ENCODE data around the gene UBL3.

The UBL3 gene

DNA sequence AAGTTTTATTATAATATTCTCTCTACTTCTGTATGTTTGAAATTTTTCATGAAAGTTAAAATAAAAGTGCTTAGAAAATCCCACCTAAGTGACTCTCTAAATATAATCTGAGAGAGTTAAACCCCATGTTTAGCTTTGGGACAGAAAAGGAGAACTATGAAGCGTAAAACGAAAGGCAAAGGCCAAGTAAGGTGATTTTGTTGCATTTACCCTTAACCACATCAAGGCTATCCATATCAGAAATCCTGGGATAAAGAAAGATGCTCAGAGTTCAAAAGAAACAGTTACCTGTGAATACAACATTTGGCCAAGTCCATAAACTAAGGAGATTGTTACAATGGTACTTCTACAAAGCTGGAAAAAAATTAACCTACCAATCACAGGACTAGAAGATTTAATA, 31.3 kb downstream of the UBL3 start:
- H2AFZ ChIP-seq: no peak overlapping the region
- H3K79me2 ChIP-seq: no peaks in the 10 kb centered on the region
- H3K27ac ChIP-seq: no peak overlapping the region
- H3K4me2 ChIP-seq (ENCODE audit: low read length): no peak overlapping the region
- no peak overlapping the region for H3K9ac ChIP-seq
- peaks cover 8% of the 10 kb centered on the region for H3K4me1 ChIP-seq
- TF ChIP-seq, protein P1, sequence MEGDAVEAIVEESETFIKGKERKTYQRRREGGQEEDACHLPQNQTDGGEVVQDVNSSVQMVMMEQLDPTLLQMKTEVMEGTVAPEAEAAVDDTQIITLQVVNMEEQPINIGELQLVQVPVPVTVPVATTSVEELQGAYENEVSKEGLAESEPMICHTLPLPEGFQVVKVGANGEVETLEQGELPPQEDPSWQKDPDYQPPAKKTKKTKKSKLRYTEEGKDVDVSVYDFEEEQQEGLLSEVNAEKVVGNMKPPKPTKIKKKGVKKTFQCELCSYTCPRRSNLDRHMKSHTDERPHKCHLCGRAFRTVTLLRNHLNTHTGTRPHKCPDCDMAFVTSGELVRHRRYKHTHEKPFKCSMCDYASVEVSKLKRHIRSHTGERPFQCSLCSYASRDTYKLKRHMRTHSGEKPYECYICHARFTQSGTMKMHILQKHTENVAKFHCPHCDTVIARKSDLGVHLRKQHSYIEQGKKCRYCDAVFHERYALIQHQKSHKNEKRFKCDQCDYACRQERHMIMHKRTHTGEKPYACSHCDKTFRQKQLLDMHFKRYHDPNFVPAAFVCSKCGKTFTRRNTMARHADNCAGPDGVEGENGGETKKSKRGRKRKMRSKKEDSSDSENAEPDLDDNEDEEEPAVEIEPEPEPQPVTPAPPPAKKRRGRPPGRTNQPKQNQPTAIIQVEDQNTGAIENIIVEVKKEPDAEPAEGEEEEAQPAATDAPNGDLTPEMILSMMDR (IDR thresholded peaks at IDR 0.05): no peak
- no peaks in the 10 kb centered on the region for H3K36me3 ChIP-seq (ENCODE audit: control insufficient read depth, insufficient read depth, low read length)
- H3K4me3 ChIP-seq (ENCODE audit: low read depth, low read length): no peak overlapping the region
- H3K9me3 ChIP-seq (ENCODE audit: control insufficient read depth, low read length): no peaks in the 10 kb centered on the region
- H3K27me3 ChIP-seq (ENCODE audit: control insufficient read depth, insufficient read depth, low read length): no peaks in the 10 kb centered on the region

DNA sequence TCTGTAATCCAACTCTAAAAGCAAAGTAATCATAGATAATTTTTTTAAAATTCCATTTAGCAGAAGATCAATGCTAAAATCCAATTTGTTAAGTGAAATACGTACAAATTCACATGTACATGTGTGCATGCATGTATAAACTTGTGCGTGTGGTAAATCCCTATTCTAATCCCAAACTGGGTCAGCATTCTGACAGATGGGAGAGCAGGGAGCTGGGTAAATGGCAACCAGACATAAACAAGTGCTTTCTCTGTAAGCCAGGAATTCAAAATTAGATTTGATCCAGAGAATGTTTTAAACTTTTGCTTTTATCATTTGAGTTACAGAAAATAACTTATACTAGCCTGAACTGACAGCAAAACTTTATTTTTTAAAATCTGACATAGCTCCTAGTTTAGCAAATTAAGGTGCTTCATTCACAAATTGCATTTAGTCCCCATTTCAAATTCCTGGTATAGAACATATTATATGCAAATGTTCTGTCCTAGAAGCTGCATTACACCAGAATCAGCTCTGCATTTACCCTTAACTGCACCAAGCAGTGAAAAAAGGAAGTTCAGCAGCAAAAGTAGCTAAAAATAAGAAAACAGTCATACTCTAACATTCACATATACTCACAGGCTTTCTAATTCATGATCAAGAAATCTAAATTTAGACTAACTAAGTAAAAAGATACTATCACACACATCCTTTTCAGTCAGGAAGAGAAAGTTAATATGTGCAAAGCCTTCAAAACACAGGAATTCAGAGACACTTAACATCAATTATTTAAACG, 32.6 kb downstream of the UBL3 start:
- H3K27ac ChIP-seq: no peak overlapping the region
- no peaks in the 10 kb centered on the region for H3K27me3 ChIP-seq (ENCODE audit: control insufficient read depth, insufficient read depth, low read length)
- H3K4me1 ChIP-seq: peaks cover 8% of the 10 kb centered on the region
- no peaks in the 10 kb centered on the region for H3K9me3 ChIP-seq (ENCODE audit: control insufficient read depth, low read length)
- H3K9ac ChIP-seq: no peak overlapping the region
- no peak overlapping the region for H2AFZ ChIP-seq
- no peaks in the 10 kb centered on the region for H3K79me2 ChIP-seq
- H3K4me3 ChIP-seq (ENCODE audit: low read depth, low read length): no peak overlapping the region
- TF ChIP-seq, protein P1 (IDR thresholded peaks at IDR 0.05): no peak
- H3K4me2 ChIP-seq (ENCODE audit: low read length): no peak overlapping the region
- no peaks in the 10 kb centered on the region for H3K36me3 ChIP-seq (ENCODE audit: control insufficient read depth, insufficient read depth, low read length)

DNA sequence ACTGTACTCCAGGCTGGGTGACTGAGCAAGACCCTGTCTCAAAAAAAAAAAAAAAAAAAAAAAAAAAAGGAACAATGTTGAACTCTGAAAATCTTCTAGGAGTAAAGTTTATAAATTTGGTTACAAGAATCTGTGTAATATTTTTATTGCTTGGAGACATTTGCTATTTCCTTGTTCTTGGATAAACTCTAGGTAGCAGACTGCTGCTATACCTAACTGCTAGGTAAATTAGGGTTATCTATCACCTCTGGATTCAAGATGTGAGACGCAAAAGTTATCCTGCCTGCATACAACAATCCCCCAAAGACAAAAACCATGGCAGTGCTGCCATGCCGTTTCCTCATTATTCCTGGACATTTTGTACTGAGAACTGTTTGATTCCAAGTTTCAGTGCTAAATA, 33.7 kb downstream of the UBL3 start:
- no peak overlapping the region for H3K4me2 ChIP-seq (ENCODE audit: low read length)
- TF ChIP-seq, protein P1 (IDR thresholded peaks at IDR 0.05): no peak
- no peak overlapping the region for H3K27ac ChIP-seq
- H2AFZ ChIP-seq: no peak overlapping the region
- H3K4me1 ChIP-seq: peaks cover 8% of the 10 kb centered on the region
- H3K9me3 ChIP-seq (ENCODE audit: control insufficient read depth, low read length): no peaks in the 10 kb centered on the region
- H3K79me2 ChIP-seq: no peaks in the 10 kb centered on the region
- no peaks in the 10 kb centered on the region for H3K27me3 ChIP-seq (ENCODE audit: control insufficient read depth, insufficient read depth, low read length)
- no peak overlapping the region for H3K4me3 ChIP-seq (ENCODE audit: low read depth, low read length)
- H3K36me3 ChIP-seq (ENCODE audit: control insufficient read depth, insufficient read depth, low read length): no peaks in the 10 kb centered on the region
- H3K9ac ChIP-seq: no peak overlapping the region

DNA sequence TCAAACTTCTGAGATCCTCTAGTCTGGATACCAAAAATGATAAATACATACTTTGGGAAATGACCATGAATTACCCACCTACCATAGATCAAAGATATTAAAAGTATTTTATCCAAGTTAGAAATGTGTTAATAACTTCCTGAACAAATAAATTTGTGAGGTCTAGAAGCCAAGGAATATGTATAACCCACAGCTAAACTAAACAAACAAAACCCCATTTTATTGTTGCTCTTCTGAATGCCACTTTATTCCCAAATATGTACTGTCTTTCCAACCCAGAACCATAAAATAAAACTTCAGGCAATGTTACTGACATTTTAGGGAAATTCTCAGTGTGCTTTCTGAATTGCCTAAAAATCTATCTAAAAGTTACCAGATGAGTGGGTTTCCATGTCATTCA, 35.1 kb downstream of the UBL3 start:
- no peak overlapping the region for H3K4me2 ChIP-seq (ENCODE audit: low read length)
- H3K9me3 ChIP-seq (ENCODE audit: control insufficient read depth, low read length): no peaks in the 10 kb centered on the region
- TF ChIP-seq, protein P1 (IDR thresholded peaks at IDR 0.05): no peak
- H3K27me3 ChIP-seq (ENCODE audit: control insufficient read depth, insufficient read depth, low read length): no peaks in the 10 kb centered on the region
- no peak overlapping the region for H3K9ac ChIP-seq
- H2AFZ ChIP-seq: no peak overlapping the region
- peaks cover 8% of the 10 kb centered on the region for H3K4me1 ChIP-seq
- no peaks in the 10 kb centered on the region for H3K36me3 ChIP-seq (ENCODE audit: control insufficient read depth, insufficient read depth, low read length)
- H3K27ac ChIP-seq: no peak overlapping the region
- H3K79me2 ChIP-seq: no peaks in the 10 kb centered on the region
- H3K4me3 ChIP-seq (ENCODE audit: low read depth, low read length): no peak overlapping the region

GRCh38 chr13:29810898-29811297, 39.5 kb downstream of the UBL3 start:
- H3K4me3 ChIP-seq (ENCODE audit: low read depth, low read length): no peak overlapping the region
- peaks cover 4% of the 10 kb centered on the region for H3K4me1 ChIP-seq
- no peaks in the 10 kb centered on the region for H3K9me3 ChIP-seq (ENCODE audit: control insufficient read depth, low read length)
- no peaks in the 10 kb centered on the region for H3K27me3 ChIP-seq (ENCODE audit: control insufficient read depth, insufficient read depth, low read length)
- H3K79me2 ChIP-seq: peaks cover 3% of the 10 kb centered on the region
- no peaks in the 10 kb centered on the region for H3K36me3 ChIP-seq (ENCODE audit: control insufficient read depth, insufficient read depth, low read length)
- H3K4me2 ChIP-seq (ENCODE audit: low read length): no peak overlapping the region
- TF ChIP-seq, protein P1 (IDR thresholded peaks at IDR 0.05): no peak
- no peak overlapping the region for H2AFZ ChIP-seq
- H3K9ac ChIP-seq: no peak overlapping the region
- no peak overlapping the region for H3K27ac ChIP-seq
